Breast epithelium (tissue), 4 donors: ENCODE measurements around the gene CERKL. TPM values are rescaled to one million over a fixed set of nuclear protein-coding genes. Genes with fewer than 3 reads are reported as not detected.
A peak's percentile ranks its signal among the peaks of the same experiment; 100 is the strongest.

Experiments
- DNase-seq, 2 donors: peaks; one replicate each; pipeline ENCODE4 v3.0.0-alpha.2; 2019; ENCODE audit warnings: low spot score in 2 of 2
- H3K27ac ChIP-seq, 2 donors: fragments of 200-600 bp; sonication (generic) in 1 of 2; one replicate each; pipeline ENCODE4 v1.5.1; 2016 to 2019; ENCODE audit warnings: mild to moderate bottlenecking in 1 of 2
- H3K27me3 ChIP-seq, 2 donors: fragments of 200-600 bp; sonication (generic) in 1 of 2; one replicate each; pipeline versions ENCODE4 v1.5.1 to v1.6.0; 2017 to 2019; ENCODE audit warnings: control low read depth in 1 of 2, mild to moderate bottlenecking in 1 of 2
- H3K36me3 ChIP-seq: fragments of 200-600 bp; one replicate; pipeline ENCODE4 v1.5.1; 2019
- H3K4me1 ChIP-seq, 2 donors: fragments of 200-600 bp; sonication (generic); one replicate each; pipeline ENCODE4 v1.5.1; 2016 to 2019; ENCODE audit warnings: control low read depth in 1 of 2
- H3K4me3 ChIP-seq, 3 donors: fragments of 200-600 bp; sonication (generic); 1 replicate in 2 of 3; 2 replicates in 1 of 3; pipeline ENCODE4 v1.5.1; 2016 to 2019; ENCODE audit warnings: mild to moderate bottlenecking in 3 of 3, moderate library complexity in 2 of 3
- H3K9me3 ChIP-seq, 2 donors: fragments of 200-600 bp; sonication (generic) in 1 of 2; one replicate each; pipeline ENCODE4 v1.5.1; 2016 to 2019; ENCODE audit warnings: control low read depth in 1 of 2
- CTCF ChIP-seq, 3 donors: fragments of 450-650 bp; IDR thresholded peaks; one replicate each; pipeline ENCODE4 v1.5.1; 2016 to 2017; ENCODE audit warnings: antibody characterized with exemption in 3 of 3, mild to moderate bottlenecking in 3 of 3, moderate library complexity in 3 of 3
- POLR2A ChIP-seq: fragments of 450-650 bp; IDR thresholded peaks from one replicate; pipeline ENCODE4 v1.6.1; 2016; ENCODE audit warnings: antibody characterized with exemption, mild to moderate bottlenecking, moderate library complexity
- POLR2AphosphoS5 ChIP-seq, 3 donors: sonication (generic); formaldehyde crosslinking; IDR thresholded peaks; one replicate each; pipeline ENCODE4 v1.6.1; 2017; ENCODE audit warnings: antibody characterized with exemption in 3 of 3
- intact Hi-C: fragments of 100-400 bp; cut with DNase I; formaldehyde crosslinking; loops from one replicate; pipeline ENCODE4 v1.15.1; 2023; ENCODE audit warnings: low total_unique reads
- total RNA-seq, 3 donors: library from RNA; depleted of rRNA; stranded (reverse); fragments of >200 nt; gene quantifications; one replicate each; pipeline ENCODE4 v1.1.0, GENCODE V29; 2016

The CERKL gene
- total RNA-seq, 3 donors from 2014 or later, result 0.29 to 0.33 TPM; not detected in 1

GRCh38 chr2:181683518-181684453, 26.9 kb upstream of the CERKL start:
- Histone ChIP-seq H3K4me1 (no peaks in the 10 kb centered on the region), H3K27ac (no peak overlapping the region), H3K36me3 (no peaks in the 10 kb centered on the region), H3K27me3 (peaks cover 10 to 76% of the 10 kb centered on the region in 2 donors), H3K9me3 (no peaks in the 10 kb centered on the region), H3K4me3 (peak overlapping the region in 2 of 3 donors; percentile 18 to 56)
- intact Hi-C loops, result no loop called here
- TF ChIP-seq POLR2AphosphoS5 (IDR thresholded peaks at IDR 0.05), result no peak
- TF ChIP-seq POLR2A, result no peak
- TF ChIP-seq CTCF (IDR thresholded peaks at IDR 0.05), result no peak
- DNase-seq, result no peak

- DNase-seq, result no peak
- no peak for TF ChIP-seq POLR2AphosphoS5 (IDR thresholded peaks at IDR 0.05)
- no peak for TF ChIP-seq CTCF (IDR thresholded peaks at IDR 0.05)
- TF ChIP-seq POLR2A, result no peak
- H3K4me3 ChIP-seq, result peak overlapping the region in 2 of 3 donors; percentile 18 to 56
- no peaks in the 10 kb centered on the region for H3K9me3 ChIP-seq
- no peak overlapping the region for H3K27ac ChIP-seq
- H3K4me1 ChIP-seq, result no peaks in the 10 kb centered on the region
- no peaks in the 10 kb centered on the region for H3K36me3 ChIP-seq
- intact Hi-C loops, result no loop called here
- H3K27me3 ChIP-seq, result peaks cover 10 to 84% of the 10 kb centered on the region in 2 donors
Observed at GRCh38 chr2:181682795-181683517, 26.1 kb upstream of the CERKL start.

- Histone ChIP-seq H3K27ac (no peak overlapping the region), H3K36me3 (no peaks in the 10 kb centered on the region), H3K27me3 (peaks cover 10 to 85% of the 10 kb centered on the region in 2 donors), H3K4me3 (no peak overlapping the region), H3K9me3 (no peaks in the 10 kb centered on the region), H3K4me1 (no peaks in the 10 kb centered on the region)
- no peak for TF ChIP-seq POLR2AphosphoS5 (IDR thresholded peaks at IDR 0.05)
- TF ChIP-seq POLR2A, result no peak
- TF ChIP-seq CTCF (IDR thresholded peaks at IDR 0.05), result no peak
- DNase-seq, result no peak
- intact Hi-C loops, result no loop called here
Observed at GRCh38 chr2:181682026-181682789, 25.3 kb upstream of the CERKL start.

GRCh38 chr2:181680937-181681811, 24.3 kb upstream of the CERKL start:
- intact Hi-C loops, result no loop called here
- Histone ChIP-seq H3K4me1 (no peaks in the 10 kb centered on the region), H3K27me3 (peaks cover 10 to 81% of the 10 kb centered on the region in 2 donors), H3K4me3 (peak overlapping the region in 1 of 3 donors; percentile 34), H3K9me3 (no peaks in the 10 kb centered on the region), H3K27ac (no peak overlapping the region), H3K36me3 (no peaks in the 10 kb centered on the region)
- no peak for TF ChIP-seq POLR2A
- no peak for TF ChIP-seq CTCF (IDR thresholded peaks at IDR 0.05)
- TF ChIP-seq POLR2AphosphoS5 (IDR thresholded peaks at IDR 0.05), result no peak
- DNase-seq, result no peak
